Measurements from ENCODE around the gene NOP53. TPM values are rescaled to one million over a fixed set of nuclear protein-coding genes. Genes with fewer than 3 reads are reported as not detected.

The NOP53 gene
- total RNA-seq, 2 donors from 2014 or later, result 145 to 257 TPM

DNA sequence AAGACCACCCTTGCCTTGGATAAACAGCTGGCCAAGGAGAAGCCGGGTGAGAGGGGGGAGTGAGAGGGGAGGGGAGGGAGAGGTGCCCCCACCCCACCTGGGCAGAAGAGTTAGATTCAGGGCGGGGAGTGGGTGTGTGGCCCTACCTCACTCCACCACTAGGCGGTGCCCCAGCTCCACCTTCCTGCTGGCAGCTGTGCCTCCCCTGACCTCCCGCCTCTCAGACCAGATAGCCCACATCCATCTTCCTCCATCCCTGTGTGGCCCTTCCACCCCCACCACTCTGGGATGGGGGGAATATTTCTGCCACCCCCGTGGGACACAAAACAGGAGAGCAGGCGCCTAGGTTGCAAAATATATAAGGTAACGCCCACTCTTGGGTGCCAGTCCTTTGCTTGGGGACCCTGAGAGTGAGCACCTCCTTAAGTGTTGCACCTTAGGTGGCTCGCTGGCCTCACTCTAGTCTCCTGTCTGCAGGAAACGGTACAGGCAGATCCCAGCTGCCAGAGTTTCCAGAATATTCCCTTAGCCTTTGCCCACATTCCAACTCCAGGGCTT lies 45.9 kb upstream of the NOP53 start:
- H3K9me3 ChIP-seq, result no peaks in the 10 kb centered on the region
- no peaks in the 10 kb centered on the region for H3K4me1 ChIP-seq
- TF ChIP-seq, protein P1, sequence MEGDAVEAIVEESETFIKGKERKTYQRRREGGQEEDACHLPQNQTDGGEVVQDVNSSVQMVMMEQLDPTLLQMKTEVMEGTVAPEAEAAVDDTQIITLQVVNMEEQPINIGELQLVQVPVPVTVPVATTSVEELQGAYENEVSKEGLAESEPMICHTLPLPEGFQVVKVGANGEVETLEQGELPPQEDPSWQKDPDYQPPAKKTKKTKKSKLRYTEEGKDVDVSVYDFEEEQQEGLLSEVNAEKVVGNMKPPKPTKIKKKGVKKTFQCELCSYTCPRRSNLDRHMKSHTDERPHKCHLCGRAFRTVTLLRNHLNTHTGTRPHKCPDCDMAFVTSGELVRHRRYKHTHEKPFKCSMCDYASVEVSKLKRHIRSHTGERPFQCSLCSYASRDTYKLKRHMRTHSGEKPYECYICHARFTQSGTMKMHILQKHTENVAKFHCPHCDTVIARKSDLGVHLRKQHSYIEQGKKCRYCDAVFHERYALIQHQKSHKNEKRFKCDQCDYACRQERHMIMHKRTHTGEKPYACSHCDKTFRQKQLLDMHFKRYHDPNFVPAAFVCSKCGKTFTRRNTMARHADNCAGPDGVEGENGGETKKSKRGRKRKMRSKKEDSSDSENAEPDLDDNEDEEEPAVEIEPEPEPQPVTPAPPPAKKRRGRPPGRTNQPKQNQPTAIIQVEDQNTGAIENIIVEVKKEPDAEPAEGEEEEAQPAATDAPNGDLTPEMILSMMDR (IDR thresholded peaks at IDR 0.05), result peak; percentile 66
- H3K27me3 ChIP-seq, result no peaks in the 10 kb centered on the region
- peak; percentile 43 for DNase-seq
- no peak overlapping the region for H3K27ac ChIP-seq
- peaks cover 8% of the 10 kb centered on the region for H3K36me3 ChIP-seq
- H3K9ac ChIP-seq (ENCODE audit: low read depth in 2 of 2, low read length in 2 of 2), result no peak overlapping the region
- intact Hi-C loops (cut with DNase I), result loop anchor here (5.0 to 10.0 kb wide), 2 partner anchors 92 to 185 kb away; partner anchors contain the start of genes BICRA and NAPA
- H3K4me3 ChIP-seq, result no peak overlapping the region

DNA sequence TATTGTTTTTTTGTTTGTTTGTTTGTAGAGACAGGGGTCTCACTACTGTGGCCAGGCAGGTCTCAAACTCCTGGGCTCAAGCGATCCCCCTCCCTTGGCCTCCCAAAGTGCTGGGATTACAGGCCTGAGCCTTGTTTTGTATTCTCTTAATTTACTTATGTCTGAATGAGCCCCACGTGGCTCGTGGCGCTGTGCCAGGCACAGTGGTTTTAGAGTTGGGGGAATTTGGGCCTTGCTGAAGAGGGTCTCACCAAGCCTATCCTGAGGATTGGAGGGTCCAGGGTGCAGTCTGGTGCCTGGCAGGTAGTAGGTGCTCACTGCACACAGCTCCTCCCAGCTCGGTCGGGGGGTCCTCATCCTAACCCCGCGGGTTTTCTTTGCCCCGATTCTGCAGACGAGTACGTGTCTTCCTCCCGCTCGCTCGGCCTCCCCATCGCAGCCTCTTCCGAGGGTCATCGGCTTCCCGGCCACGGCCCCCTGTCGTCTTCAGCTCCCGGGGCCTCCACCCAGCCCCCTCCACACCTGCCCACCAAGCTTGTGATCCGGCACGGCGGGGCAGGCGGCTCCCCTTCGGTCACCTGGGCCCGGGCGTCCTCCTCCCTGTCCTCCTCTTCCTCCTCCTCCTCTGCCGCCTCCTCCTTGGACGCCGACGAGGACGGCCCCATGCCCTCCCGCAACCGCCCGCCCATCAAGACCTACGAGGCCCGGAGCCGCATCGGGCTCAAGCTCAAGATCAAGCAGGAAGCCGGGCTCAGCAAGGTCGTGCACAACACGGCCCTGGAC lies 44.2 kb upstream of the NOP53 start:
- intact Hi-C loops (cut with DNase I), result no loop called here
- no peak for DNase-seq
- Histone ChIP-seq H3K9ac (ENCODE audit: low read depth in 2 of 2, low read length in 2 of 2) (no peak overlapping the region), H3K9me3 (no peaks in the 10 kb centered on the region), H3K36me3 (peaks cover 8% of the 10 kb centered on the region), H3K27ac (no peak overlapping the region), H3K4me1 (no peaks in the 10 kb centered on the region), H3K27me3 (no peaks in the 10 kb centered on the region), H3K4me3 (no peak overlapping the region)
- TF ChIP-seq, protein P1 (IDR thresholded peaks at IDR 0.05), result no peak

DNA sequence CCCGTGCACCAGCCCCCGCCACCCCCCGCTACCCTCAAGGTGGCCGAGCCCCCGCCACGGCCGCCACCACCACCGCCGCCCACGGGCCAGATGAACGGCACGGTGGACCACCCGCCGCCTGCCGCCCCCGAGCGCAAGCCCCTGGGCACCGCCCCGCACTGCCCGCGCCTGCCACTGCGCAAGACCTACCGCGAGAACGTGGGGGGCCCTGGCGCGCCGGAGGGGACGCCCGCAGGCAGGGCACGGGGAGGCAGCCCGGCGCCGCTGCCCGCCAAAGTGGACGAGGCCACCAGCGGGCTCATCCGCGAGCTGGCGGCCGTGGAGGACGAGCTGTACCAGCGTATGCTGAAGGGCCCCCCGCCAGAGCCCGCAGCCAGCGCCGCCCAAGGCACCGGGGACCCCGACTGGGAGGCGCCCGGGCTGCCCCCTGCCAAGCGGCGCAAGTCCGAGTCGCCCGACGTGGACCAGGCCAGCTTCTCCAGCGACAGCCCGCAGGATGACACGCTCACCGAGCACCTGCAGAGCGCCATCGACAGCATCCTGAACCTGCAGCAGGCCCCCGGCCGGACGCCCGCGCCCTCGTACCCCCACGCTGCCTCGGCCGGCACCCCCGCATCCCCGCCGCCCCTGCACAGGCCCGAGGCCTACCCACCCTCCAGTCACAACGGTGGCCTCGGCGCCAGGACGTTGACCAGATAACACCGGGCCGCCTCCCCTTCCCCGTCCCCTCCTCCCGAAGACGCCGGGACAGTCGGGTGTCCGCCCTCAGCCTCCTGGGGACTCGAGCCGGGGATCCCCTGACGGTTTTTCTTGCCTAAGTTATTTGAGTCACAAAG lies 43.4 kb upstream of the NOP53 start:
- no peaks in the 10 kb centered on the region for H3K27me3 ChIP-seq
- H3K36me3 ChIP-seq, result peaks cover 8% of the 10 kb centered on the region
- no peak for DNase-seq
- intact Hi-C loops (cut with DNase I), result no loop called here
- H3K4me1 ChIP-seq, result no peaks in the 10 kb centered on the region
- no peak overlapping the region for H3K9ac ChIP-seq (ENCODE audit: low read depth in 2 of 2, low read length in 2 of 2)
- H3K4me3 ChIP-seq, result no peak overlapping the region
- H3K27ac ChIP-seq, result no peak overlapping the region
- no peaks in the 10 kb centered on the region for H3K9me3 ChIP-seq
- TF ChIP-seq, protein P1 (IDR thresholded peaks at IDR 0.05), result no peak

DNA sequence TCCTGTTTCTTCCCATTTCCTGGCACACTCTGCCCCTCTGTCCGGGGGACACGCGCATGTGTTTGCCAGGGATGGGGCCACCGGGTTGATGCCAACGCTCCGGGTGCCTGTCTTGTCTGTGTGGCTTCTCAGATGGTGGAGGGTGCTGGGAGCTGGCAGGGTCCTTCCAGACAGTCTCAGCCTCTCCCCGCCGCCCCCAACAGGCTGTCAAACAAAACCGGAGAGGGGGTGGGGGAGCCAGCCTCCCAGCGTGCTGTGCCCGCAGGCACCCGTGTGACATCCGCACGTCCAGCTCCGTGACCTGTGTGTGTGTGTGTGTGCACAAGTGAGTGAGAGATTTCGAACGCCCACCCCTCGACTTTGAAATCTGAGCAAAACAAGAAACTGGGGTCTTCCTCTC lies 42.7 kb upstream of the NOP53 start:
- peaks cover 8% of the 10 kb centered on the region for H3K36me3 ChIP-seq
- no peak for DNase-seq
- H3K9me3 ChIP-seq, result no peaks in the 10 kb centered on the region
- H3K4me3 ChIP-seq, result no peak overlapping the region
- H3K27ac ChIP-seq, result no peak overlapping the region
- H3K4me1 ChIP-seq, result no peaks in the 10 kb centered on the region
- TF ChIP-seq, protein P1 (IDR thresholded peaks at IDR 0.05), result no peak
- intact Hi-C loops (cut with DNase I), result no loop called here
- no peak overlapping the region for H3K9ac ChIP-seq (ENCODE audit: low read depth in 2 of 2, low read length in 2 of 2)
- H3K27me3 ChIP-seq, result no peaks in the 10 kb centered on the region

DNA sequence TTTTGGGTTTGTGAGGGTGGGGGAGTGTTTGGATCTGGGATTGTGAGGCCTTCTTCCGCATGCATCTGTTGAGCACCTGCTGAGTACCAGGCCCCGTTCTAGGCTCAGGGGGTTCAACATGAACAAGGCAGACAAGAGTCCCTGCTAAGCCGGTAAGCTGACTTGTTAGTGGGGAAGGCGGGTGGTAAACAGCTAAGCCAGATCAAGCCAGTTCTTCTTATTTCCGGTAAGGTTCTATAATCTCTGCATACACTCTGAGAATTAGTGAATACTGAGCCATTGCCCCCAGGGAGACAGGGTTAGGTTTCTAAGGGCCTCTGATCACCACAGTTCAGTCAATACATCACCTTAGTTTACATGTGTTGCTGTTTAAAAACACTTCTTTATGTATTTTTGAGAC lies 42.0 kb upstream of the NOP53 start:
- Histone ChIP-seq H3K9me3 (no peaks in the 10 kb centered on the region), H3K4me3 (no peak overlapping the region), H3K4me1 (no peaks in the 10 kb centered on the region), H3K36me3 (peaks cover 8% of the 10 kb centered on the region), H3K9ac (ENCODE audit: low read depth in 2 of 2, low read length in 2 of 2) (no peak overlapping the region), H3K27me3 (no peaks in the 10 kb centered on the region), H3K27ac (peak overlapping the region; percentile 22)
- DNase-seq, result no peak
- intact Hi-C loops (cut with DNase I), result no loop called here
- TF ChIP-seq, protein P1 (IDR thresholded peaks at IDR 0.05), result no peak

All from colonic mucosa (tissue), 4 donors.